HEK293 (cell line): ENCODE measurements around the gene ILK.

ENCODE experiments used
- GLI4 ChIP-seq: fragments of 450-650 bp; formaldehyde crosslinking; IDR thresholded peaks from 2 replicates; pipeline ENCODE4 v1.5.1; 2016; ENCODE audit warnings: missing biosample characterization, missing genetic modification characterization
- ZBTB6 ChIP-seq: fragments of 450-650 bp; formaldehyde crosslinking; IDR thresholded peaks from 2 replicates; pipeline ENCODE4 v1.5.1; 2017; ENCODE audit warnings: missing biosample characterization, missing genetic modification characterization
- ZNF26 ChIP-seq: fragments of 450-650 bp; formaldehyde crosslinking; IDR thresholded peaks from 2 replicates; pipeline ENCODE4 v1.5.1; 2016; ENCODE audit warnings: missing biosample characterization, missing genetic modification characterization
- ZNF302 ChIP-seq: fragments of 450-650 bp; formaldehyde crosslinking; IDR thresholded peaks from 2 replicates; pipeline ENCODE4 v1.5.1; 2016; ENCODE audit warnings: missing biosample characterization, missing genetic modification characterization, low read depth
- TF ChIP-seq, protein P1 (sequence below): fragments of 450-650 bp; formaldehyde crosslinking; IDR thresholded peaks from 2 replicates; pipeline ENCODE4 v1.5.1; 2016; ENCODE audit warnings: missing biosample characterization, missing genetic modification characterization, low read depth

GRCh38 chr11:6635082-6635932, 31.7 kb downstream of the ILK start:
- TF ChIP-seq ZNF302 (tag by site-specific recombination) (no peak), GLI4 (no peak), ZNF26 (tag by site-specific recombination) (no peak), ZBTB6 (no peak)
- TF ChIP-seq, protein P1, sequence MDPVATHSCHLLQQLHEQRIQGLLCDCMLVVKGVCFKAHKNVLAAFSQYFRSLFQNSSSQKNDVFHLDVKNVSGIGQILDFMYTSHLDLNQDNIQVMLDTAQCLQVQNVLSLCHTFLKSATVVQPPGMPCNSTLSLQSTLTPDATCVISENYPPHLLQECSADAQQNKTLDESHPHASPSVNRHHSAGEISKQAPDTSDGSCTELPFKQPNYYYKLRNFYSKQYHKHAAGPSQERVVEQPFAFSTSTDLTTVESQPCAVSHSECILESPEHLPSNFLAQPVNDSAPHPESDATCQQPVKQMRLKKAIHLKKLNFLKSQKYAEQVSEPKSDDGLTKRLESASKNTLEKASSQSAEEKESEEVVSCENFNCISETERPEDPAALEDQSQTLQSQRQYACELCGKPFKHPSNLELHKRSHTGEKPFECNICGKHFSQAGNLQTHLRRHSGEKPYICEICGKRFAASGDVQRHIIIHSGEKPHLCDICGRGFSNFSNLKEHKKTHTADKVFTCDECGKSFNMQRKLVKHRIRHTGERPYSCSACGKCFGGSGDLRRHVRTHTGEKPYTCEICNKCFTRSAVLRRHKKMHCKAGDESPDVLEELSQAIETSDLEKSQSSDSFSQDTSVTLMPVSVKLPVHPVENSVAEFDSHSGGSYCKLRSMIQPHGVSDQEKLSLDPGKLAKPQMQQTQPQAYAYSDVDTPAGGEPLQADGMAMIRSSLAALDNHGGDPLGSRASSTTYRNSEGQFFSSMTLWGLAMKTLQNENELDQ (tag by site-specific recombination): no peak
